Neutrophil (primary cell): ENCODE measurements around the gene CADM4.
A peak's percentile ranks its signal among the peaks of the same experiment; 100 is the strongest.

Source experiments
- H3K27ac ChIP-seq: fragments of 200-600 bp; sonication (generic); 2 replicates; pipeline ENCODE4 v1.5.1; 2016; ENCODE audit warnings: mild to moderate bottlenecking, moderate library complexity
- H3K27me3 ChIP-seq: fragments of 200-600 bp; sonication (generic); 2 replicates; pipeline ENCODE4 v1.6.0; 2016; ENCODE audit warnings: mild to moderate bottlenecking
- H3K36me3 ChIP-seq: fragments of 200-600 bp; sonication (generic); 2 replicates; pipeline ENCODE4 v1.5.1; 2017
- H3K4me1 ChIP-seq, 2 experiments: fragments of 200-600 bp in 1 of 2; sonication (generic) in 1 of 2; 1 replicate in 1 of 2; 2 replicates in 1 of 2; pipeline versions ENCODE4 v1.5.1 to v1.6.1; 2013 to 2016; ENCODE audit warnings: low read depth in 1 of 2, low read length in 1 of 2, mild to moderate bottlenecking in 1 of 2, moderate library complexity in 1 of 2; ENCODE audit not compliant: control insufficient read depth in 1 of 2, insufficient read depth in 1 of 2
- H3K4me3 ChIP-seq, 2 experiments: fragments of 200-600 bp in 1 of 2; sonication (generic) in 1 of 2; 1 replicate in 1 of 2; 2 replicates in 1 of 2; pipeline ENCODE4 v1.5.1; 2013 to 2016; ENCODE audit warnings: low read depth in 1 of 2, low read length in 1 of 2, mild to moderate bottlenecking in 1 of 2, moderate library complexity in 1 of 2
- H3K9me3 ChIP-seq: fragments of 200-600 bp; sonication (generic); 2 replicates; pipeline ENCODE4 v1.5.1; 2016
- TF ChIP-seq, protein P1 (sequence below): fragments of 200-600 bp; sonication (generic); IDR thresholded peaks from 2 replicates; pipeline ENCODE4 v1.5.1; 2016; ENCODE audit warnings: antibody characterized with exemption

CADM4 gene

DNA sequence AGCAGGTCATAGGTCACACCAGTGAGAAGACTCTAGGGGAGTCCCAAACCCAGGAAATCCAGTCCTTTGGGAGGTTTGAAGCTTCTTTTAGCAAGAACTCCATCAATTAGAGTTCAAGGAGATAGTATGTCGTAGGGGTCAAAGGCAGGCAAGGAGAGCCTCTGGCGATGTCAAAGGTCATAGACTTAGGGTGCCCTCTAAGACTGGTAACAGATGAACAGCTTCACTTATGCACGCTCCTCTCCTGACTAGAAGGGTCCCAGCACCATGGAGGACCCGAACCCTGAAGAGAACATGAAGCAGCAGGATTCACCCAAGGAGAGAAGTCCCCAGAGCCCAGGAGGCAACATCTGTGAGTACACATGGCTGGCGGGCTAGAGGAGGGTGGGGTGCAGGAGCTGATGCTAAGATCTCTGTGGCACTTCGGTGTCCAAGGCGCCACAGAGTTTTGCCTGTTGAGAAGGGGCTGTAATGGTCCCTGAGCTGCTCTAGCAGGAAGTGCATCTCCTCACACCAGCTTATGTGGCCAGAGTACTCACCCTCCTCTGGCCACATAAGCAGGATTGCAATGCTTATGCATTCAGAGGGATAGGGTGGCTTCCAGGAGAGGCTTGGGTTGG is 42.7 kb downstream of the CADM4 start:
- Histone ChIP-seq H3K4me1 (peaks cover 32 to 40% of the 10 kb centered on the region in 2 experiments), H3K4me3 (peak overlapping the region; percentile 74 to 87), H3K27me3 (no peaks in the 10 kb centered on the region), H3K27ac (peak overlapping the region; percentile 96), H3K9me3 (no peaks in the 10 kb centered on the region), H3K36me3 (peaks cover 49% of the 10 kb centered on the region)
- TF ChIP-seq, protein P1, sequence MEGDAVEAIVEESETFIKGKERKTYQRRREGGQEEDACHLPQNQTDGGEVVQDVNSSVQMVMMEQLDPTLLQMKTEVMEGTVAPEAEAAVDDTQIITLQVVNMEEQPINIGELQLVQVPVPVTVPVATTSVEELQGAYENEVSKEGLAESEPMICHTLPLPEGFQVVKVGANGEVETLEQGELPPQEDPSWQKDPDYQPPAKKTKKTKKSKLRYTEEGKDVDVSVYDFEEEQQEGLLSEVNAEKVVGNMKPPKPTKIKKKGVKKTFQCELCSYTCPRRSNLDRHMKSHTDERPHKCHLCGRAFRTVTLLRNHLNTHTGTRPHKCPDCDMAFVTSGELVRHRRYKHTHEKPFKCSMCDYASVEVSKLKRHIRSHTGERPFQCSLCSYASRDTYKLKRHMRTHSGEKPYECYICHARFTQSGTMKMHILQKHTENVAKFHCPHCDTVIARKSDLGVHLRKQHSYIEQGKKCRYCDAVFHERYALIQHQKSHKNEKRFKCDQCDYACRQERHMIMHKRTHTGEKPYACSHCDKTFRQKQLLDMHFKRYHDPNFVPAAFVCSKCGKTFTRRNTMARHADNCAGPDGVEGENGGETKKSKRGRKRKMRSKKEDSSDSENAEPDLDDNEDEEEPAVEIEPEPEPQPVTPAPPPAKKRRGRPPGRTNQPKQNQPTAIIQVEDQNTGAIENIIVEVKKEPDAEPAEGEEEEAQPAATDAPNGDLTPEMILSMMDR = no peak

DNA sequence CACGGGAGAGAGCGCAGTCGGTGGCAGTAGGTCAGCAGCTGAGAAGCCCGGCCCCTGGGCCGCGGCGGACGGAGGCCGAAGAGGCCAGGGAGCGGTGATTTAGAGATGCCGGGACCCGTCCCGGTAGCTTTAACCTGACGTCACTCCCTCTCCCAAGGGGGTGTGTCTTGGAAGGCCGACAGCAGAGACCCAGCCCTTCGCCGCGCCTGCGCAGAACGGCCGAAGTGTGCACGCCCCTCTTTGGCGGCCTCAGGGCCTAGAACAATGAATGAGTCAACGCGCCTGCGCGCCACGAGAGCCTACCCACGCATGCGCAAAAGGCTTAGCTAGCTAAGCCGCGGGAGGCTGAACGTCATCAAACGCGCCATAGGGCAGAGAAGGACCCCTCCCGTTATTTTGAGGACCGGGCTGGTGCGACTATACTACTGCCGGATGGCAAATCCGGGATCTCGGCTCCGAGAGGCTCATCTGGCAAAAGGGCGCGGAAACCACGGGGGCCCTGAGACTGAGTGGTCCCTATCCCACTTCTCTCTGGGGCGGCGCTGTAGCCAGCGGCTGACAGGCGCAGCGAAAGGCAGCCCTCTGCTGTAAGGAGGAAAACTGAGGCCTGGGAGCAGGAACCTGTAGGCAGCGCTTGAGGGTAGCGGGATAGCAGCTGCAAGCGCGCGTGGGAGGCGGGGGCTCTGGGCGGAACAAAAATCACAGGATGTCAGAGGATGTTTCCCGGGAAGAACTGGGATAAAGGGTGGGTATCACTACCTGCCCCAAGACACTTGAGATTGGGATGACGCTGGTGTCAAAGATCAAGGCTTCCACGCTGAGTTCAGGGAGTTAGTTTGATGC is 43.4 kb downstream of the CADM4 start, which contains the start of the genes IRGQ and ZNF576:
TSS of gene IRGQ (minus strand) at position 136 of the 843 bp plus-strand sequence. CDS start 796 bp downstream, outside the sequence.
TSS of gene ZNF576 (plus strand) at position 597 of the 843 bp plus-strand sequence. CDS start 514 bp downstream, outside the sequence.
- Histone ChIP-seq H3K36me3 (peaks cover 44% of the 10 kb centered on the region), H3K9me3 (no peaks in the 10 kb centered on the region), H3K27me3 (no peaks in the 10 kb centered on the region), H3K4me1 (peaks cover 32 to 40% of the 10 kb centered on the region in 2 experiments), H3K27ac (peak within 1 kb of the TSS; percentile 96), H3K4me3 (peak within 1 kb of the TSS; percentile 74 to 87)
- TF ChIP-seq, protein P1 = peak; percentile 13

DNA sequence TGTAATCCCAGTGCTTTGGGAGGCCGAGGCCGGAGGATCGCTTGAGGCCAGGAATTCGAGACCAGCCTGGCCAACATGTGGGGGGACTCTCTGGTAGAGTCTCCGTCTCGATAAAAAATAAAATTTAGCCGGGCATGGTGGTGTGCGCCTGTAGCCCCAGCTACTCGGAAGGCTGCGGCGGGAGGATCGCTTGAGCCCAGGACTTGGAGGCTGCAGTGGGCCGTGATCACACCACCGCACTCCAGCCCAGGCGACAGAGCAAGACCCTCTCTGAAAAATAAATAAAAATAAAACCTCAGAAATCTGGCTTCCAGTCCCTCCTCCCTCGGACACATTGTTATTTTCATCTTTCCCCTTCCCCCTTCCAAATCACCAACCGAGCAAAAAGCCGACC is 44.0 kb downstream of the CADM4 start:
- no peaks in the 10 kb centered on the region for H3K27me3 ChIP-seq
- peaks cover 32 to 40% of the 10 kb centered on the region in 2 experiments for H3K4me1 ChIP-seq
- H3K4me3 ChIP-seq = peak overlapping the region; percentile 74 to 87
- H3K9me3 ChIP-seq = no peaks in the 10 kb centered on the region
- TF ChIP-seq, protein P1 = no peak
- peak overlapping the region; percentile 96 for H3K27ac ChIP-seq
- peaks cover 40% of the 10 kb centered on the region for H3K36me3 ChIP-seq

DNA sequence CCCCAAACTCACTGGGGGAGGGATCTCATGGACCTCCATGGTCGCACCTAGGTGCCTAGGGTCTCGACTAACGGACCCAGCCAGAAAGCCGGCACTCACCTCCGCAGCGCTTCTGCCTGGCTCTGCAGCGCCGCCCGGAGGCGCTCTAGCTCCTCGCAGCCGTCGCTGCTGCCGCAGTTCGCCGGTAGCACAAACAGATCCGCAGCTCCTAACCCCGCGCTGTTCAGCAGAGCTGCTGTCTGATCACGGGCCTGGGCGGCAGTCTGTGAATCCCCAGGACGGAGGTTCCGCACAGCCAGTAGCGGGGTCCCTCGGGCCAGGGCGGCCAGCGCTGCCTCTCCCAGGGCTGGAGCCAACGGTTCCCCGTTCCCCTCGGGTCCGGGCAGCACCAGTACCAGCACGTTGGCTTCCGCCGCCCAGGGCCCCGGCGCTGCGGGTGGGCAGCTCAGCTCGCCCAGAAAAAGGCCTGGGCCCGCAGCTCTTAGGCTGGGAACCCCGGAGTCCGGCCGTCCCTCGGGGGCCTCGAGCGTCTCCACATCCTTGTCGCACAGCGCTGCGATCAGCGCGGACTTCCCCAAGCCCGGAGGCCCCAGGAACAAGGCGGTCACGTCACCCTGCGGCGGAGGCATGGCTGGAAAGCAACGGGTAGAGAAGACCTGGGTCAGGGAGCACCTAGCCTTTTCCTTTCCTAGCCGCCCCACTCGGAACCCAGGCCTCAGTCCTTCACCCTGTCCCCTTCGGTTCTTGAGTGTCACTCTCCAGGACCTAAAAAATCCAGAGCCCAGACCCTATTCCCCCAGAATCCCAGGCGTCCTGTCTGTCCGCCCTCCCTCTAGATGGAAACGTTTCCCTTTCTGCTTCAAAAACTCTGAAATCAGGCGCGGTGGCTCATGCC is 44.7 kb downstream of the CADM4 start:
- H3K4me3 ChIP-seq = peak overlapping the region; percentile 74 to 87
- H3K27ac ChIP-seq = peak overlapping the region; percentile 96
- peaks cover 32 to 40% of the 10 kb centered on the region in 2 experiments for H3K4me1 ChIP-seq
- TF ChIP-seq, protein P1 = peak; percentile 77
- H3K9me3 ChIP-seq = no peaks in the 10 kb centered on the region
- H3K36me3 ChIP-seq = peaks cover 34% of the 10 kb centered on the region
- H3K27me3 ChIP-seq = no peaks in the 10 kb centered on the region

DNA sequence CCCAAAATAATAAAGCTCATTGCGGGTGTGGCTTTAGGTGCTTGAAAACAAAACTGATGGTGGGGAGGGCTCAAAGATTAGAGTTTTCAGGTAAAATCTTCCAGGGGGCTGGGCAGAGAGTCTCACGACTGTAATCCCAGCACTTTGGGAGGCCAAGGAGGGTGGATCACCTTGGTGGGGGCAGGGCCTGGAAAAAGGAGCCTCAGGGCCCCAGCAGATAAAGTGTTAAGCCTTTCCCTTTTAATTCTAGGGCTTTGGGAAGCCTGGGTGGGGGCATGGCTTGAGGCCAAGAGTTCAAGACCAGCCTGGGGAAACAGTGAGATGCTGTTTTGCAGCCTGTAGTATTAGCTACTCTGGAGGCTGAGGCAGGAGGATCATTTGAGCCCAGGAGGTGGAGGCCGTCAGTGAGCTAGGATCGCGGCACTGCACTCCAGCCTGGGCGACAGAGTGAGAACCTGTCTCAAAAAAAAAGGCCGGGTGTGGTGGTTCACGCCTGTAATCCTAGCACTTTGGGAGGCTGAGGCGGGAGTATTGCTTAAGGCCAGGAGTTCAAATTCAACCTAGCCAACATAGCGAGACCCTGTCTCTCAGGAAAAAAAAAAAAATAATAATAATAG is 45.5 kb downstream of the CADM4 start:
- Histone ChIP-seq H3K9me3 (no peaks in the 10 kb centered on the region), H3K27me3 (no peaks in the 10 kb centered on the region), H3K4me1 (peaks cover 32 to 40% of the 10 kb centered on the region in 2 experiments), H3K4me3 (peak overlapping the region; percentile 74 to 87), H3K36me3 (peaks cover 26% of the 10 kb centered on the region), H3K27ac (peak overlapping the region; percentile 96)
- TF ChIP-seq, protein P1 = no peak
